NCI-H446 (cell line): ENCODE results near the gene TPSB2.
"Not testable (repeated sequence)": the region's sequence is repeated elsewhere in the genome, so short reads cannot be mapped to it uniquely, and the experiment has no call there.

ENCODE experiments used
- DNase-seq, 2 experiments: peaks; one replicate each; lab custom pipeline; 2025; lab: John Stamatoyannopoulos, UW

TPSB2 gene

GRCh38 chr16:1230084-1230470 lies at the start of gene TPSB2:
TPSB2 (minus strand) TSS chr16:1230184; CDS start chr16:1229951, 233 bp downstream.
- DNase-seq = not testable (repeated sequence)

- DNase-seq = no peak
Measured at GRCh38 chr16:1279081-1279944, 49.3 kb upstream of the TPSB2 start.

- no peak for DNase-seq
Measured at GRCh38 chr16:1278477-1278876, 48.5 kb upstream of the TPSB2 start.

- DNase-seq = no peak
Measured at GRCh38 chr16:1277617-1278282, 47.8 kb upstream of the TPSB2 start.

- DNase-seq = no peak
Measured at GRCh38 chr16:1277151-1277598, 47.2 kb upstream of the TPSB2 start.

- no peak for DNase-seq
Measured at GRCh38 chr16:1276580-1276878, 46.5 kb upstream of the TPSB2 start.

GRCh38 chr16:1275791-1276579 lies 46.0 kb upstream of the TPSB2 start:
- DNase-seq = no peak

GRCh38 chr16:1274767-1275166 lies 44.8 kb upstream of the TPSB2 start:
- no peak for DNase-seq

GRCh38 chr16:1273816-1274215 lies 43.8 kb upstream of the TPSB2 start:
- DNase-seq = no peak

- DNase-seq = no peak
Measured at GRCh38 chr16:1272453-1273198, 42.6 kb upstream of the TPSB2 start.

- peak; percentile 34 to 89 for DNase-seq
Measured at GRCh38 chr16:1271724-1272413, 41.9 kb upstream of the TPSB2 start.

- DNase-seq = no peak
Measured at GRCh38 chr16:1271380-1271723, 41.4 kb upstream of the TPSB2 start.

GRCh38 chr16:1269418-1269817 lies 39.4 kb upstream of the TPSB2 start:
- DNase-seq = not testable (repeated sequence)

- no peak for DNase-seq
Measured at GRCh38 chr16:1265826-1266225, 35.8 kb upstream of the TPSB2 start.

- no peak for DNase-seq
Measured at GRCh38 chr16:1265090-1265630, 35.2 kb upstream of the TPSB2 start.

GRCh38 chr16:1264345-1265089 lies 34.5 kb upstream of the TPSB2 start:
- DNase-seq = no peak

- DNase-seq = no peak
Measured at GRCh38 chr16:1263591-1264344, 33.8 kb upstream of the TPSB2 start.

GRCh38 chr16:1262846-1263221 lies 32.9 kb upstream of the TPSB2 start:
- no peak for DNase-seq

GRCh38 chr16:1262210-1262845 lies 32.3 kb upstream of the TPSB2 start:
- no peak for DNase-seq
